GM19238 (cell line): ENCODE data around the gene TMEM242.

Experiments used
- DNase-seq: peaks from one replicate; pipeline ENCODE4 v3.0.0; 2011; ENCODE audit warnings: low spot score; ENCODE audit not compliant: insufficient read length

Gene TMEM242

DNA sequence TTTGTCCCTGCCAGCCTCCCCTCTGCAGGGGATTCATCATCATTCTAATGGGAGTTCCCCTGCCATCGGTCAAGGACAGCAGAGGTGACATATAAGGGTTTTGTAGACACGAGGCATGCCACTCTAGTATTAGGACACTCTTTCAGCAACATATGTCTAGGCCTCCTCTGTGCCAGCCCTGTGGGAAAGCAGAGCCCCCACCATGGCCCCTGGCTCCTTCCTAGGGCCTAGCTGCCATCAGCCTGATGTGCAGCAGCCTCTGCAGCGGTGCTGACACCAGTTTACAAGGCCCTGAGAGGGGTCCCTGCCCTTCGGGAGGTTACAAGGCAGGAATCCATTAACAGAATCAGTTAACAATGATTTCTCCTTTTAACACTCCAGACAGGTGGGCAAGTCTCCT is 32.5 kb downstream of the TMEM242 start:
- no peak for DNase-seq

DNA sequence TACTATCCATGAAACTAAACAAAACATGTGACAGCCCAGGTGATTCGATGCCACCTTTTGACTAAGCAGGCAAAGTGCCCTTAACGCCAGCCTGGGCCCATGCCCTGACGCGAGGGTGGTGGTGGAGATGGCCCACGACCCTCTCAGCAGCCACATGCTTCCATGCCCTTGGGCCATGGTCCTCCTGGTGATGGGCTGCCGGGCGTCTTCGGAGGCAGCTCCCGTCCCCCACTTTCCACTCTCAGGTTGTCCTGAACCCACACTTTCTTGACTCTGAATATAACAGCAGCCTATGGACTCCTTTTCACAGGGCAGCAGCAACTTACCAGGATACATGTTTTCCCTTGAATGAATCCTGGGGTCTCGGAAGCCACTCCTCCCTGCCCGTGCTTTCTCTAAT is 33.6 kb downstream of the TMEM242 start:
- DNase-seq = no peak

GRCh38 chr6:157288575-157288974 is 34.7 kb downstream of the TMEM242 start:
- DNase-seq = no peak

DNA sequence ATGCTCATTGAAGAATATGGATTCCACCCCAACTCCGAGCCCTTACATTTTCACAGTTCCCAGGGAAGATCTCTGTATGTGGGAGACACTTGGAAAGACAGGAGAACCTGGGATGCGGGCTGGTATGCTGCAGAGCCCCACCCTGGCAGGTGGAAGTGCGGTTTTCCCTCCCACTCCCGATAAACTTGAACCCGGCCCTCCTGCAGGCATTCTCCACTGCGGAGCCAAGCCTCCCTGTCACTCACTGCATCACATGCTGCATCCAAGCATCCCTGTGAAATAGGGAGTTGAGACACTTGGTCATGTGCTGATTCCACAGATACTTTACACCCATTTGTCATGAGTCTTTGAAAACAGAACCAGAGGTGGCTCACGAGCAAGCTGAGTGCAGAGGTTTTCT is 35.4 kb downstream of the TMEM242 start:
- no peak for DNase-seq

DNA sequence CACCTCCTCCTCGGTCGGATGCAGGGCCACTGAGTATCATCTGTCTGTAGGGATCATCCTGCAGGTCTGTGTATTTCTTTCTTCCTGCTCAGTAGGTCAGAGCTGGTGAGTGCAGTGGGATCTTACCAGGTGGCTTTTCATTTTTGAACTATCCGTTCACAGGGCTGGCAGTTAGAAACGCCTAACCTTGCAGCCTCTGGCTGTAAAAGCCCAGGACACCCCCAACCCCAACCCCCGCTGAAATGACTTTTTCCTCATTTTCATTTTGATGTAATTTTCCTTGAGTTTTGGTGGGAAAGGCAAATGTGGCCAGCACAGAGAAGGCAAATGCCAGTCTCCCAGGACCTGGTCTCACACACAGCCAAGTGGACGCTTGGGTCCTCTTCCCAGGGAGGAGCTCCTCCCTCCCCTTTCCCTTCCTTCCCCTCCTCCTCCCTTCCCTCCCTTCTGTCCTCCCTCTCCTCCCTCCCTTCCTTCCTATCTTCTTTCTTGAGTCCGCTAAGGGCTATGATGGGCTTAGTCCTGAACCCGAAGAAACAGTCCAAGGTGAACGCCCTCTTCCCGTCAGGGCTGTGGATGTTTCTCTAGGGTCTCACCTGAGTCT is 36.0 kb downstream of the TMEM242 start:
- no peak for DNase-seq

DNA sequence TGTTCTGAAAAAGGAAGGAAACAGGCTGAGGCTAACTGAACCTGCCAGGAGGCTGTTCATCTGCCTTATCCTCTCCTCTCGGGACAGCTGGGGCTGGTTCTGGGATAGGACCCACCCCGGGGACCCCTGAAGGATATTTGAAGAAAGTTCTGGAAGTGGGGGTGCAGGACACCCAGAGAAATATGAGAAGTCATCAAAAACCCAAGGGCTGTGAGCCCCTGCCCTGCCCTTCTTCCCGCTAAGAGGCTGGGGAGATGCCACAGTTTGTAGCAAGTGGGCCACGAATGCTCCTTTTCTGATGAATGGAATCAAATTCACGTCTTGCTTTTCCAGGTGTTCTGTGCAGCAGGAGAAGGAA is 37.9 kb downstream of the TMEM242 start:
- DNase-seq = no peak

DNA sequence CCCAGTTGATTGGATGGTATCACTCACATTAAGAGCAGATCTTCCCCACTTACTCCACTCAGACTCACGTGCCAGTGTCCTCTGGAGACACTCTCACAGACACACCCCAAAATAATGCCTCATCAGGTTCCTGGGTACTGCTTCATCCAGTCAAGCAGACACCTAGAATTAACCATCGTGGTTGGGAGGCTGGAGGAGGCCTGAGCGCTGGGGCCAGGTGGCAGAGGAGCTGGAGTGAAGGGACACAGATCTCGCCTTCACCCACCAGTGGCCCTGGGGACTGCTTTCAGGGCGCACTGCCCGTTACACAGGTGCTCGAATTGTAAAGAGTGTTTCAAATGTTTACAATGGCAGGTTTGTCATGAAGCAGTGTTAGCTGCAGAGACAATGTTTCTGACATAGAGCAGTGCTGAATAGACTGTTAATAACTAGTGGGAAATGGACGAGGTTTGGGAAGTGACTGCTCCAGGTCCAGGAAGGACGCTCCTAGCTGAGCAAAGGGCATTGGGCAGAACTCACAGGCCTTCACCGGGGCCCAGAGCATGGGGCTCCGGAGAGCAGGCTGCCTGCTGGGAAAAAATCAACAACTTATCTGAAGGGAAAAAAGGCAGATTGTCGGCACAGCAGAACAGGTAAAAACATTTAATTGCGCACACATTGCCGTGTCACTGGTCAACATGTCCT is 38.4 kb downstream of the TMEM242 start:
- no peak for DNase-seq

DNA sequence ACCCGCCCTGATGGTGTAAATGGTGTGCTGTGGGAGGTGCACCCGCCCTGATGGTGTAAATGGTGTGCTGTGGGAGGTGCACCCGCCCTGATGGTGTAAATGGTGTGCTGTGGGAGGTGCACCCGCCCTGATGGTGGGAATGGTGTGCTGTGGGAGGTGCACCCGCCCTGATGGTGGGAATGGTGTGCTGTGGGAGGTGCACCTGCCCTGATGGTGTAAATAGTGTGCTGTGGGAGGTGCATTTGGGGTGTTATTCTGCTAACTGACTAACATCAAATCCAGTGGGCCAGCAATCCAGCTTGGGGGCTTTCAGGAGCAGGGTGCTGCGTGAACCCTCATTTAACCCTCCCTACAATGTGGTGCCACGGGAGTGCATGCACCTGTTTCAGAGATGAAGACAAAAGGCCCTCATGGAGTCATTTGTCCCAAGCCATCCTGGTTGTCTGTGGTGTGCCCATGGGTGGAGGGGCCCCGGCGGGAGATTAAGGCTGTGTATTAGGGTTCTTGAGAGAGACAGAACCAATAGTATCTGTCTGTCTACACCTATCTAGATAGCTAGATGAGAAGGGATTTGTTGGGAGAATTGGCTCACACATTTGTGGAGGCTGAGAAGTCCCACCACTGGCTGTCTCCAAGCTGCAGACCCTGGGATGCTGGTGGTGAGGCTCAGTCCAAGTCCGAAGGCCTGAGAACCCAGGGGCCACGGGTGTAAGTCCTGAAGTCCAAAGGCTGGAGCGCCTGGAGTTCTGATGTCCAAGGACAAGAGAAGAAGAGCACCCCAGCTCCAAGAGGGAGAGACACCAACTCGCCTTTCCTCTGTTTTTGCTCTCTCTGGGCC is 39.2 kb downstream of the TMEM242 start:
- DNase-seq = no peak

GRCh38 chr6:157283330-157283898 is 39.9 kb downstream of the TMEM242 start:
- no peak for DNase-seq

- no peak for DNase-seq
Measured at GRCh38 chr6:157282284-157282683, 41.0 kb downstream of the TMEM242 start.

DNA sequence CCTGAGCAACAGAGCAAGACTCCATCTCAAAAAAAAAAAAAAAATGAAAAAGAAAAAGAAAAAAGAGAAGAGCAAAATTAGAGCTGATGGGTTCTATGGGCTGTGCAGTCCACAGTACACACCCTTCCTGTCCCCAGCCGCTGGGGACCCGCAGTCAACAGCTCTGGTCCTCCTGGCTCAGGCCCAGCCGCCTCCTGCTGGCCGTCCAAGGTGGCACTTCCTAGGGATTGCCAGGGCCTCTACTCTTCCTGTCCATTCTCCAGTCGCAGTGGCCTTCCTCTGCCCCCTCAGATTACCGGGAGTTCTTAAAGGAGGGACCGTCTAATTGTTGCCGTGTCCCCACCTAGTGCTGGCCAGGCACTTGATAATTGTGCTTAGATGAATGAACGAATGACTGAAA is 41.7 kb downstream of the TMEM242 start:
- no peak for DNase-seq

GRCh38 chr6:157280947-157281346 is 42.4 kb downstream of the TMEM242 start:
- DNase-seq = no peak

GRCh38 chr6:157280157-157280556 is 43.2 kb downstream of the TMEM242 start:
- no peak for DNase-seq

- DNase-seq = no peak
Measured at GRCh38 chr6:157278171-157278570, 45.1 kb downstream of the TMEM242 start.

DNA sequence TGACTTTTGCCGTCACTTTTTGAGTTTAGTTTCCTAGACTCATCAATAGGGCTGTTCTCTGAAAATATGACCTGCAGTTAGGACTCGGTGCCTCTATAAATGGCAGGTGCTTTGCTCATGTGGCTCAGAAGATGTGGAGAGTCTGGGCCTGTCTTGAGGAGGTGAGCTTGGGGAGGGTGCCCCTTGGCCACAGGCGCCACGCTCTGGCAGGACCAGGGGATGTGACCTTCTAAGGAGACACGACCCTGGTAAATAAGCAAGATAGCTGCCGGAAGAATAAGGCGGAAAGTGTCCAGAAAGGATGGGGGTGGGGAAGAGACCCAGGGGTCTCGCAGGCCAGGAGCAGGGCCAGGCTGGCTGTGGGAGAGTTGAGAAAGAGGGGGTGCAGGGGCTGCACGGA is 46.6 kb downstream of the TMEM242 start:
- DNase-seq = no peak

GRCh38 chr6:157276134-157276532 is 47.2 kb downstream of the TMEM242 start:
- no peak for DNase-seq

DNA sequence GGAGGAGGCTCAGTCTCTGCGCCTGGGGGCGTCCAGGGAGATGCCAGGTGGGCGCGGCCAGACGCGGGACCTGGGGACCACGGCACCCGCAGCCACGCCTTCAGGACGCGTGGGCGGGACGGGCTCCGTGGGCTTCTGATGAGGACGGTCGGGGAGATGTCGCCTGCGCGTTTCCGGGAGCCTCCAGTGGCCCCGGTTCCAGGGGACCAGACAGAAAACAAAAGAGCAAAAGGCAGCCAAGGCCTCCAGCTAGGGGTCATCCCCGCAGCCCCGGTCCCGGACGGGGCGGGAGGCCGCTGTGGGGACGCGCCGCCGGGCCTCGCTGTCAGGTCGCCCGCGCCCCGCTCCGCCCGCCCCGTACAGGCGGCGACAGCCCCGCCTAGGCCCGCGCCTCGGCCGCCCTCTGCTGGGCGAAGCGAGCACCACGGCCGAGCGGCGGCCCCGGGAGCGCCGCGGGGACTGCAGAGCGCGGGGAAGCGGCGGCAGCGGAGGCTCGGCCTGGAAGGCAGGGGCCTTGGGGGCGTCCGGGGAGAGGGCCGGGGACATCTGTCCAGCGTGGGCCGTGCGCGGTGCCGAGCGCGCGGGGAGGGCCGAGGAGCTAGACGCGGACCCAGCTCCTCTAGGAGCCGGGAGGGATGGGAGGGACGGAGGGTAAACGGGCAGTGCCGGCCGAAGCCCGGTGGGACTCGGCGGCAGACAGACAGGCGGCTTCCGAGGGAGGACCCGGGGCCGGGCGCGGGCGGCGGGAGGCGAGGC is 48.7 kb downstream of the TMEM242 start:
- DNase-seq = peak; percentile 89

DNA sequence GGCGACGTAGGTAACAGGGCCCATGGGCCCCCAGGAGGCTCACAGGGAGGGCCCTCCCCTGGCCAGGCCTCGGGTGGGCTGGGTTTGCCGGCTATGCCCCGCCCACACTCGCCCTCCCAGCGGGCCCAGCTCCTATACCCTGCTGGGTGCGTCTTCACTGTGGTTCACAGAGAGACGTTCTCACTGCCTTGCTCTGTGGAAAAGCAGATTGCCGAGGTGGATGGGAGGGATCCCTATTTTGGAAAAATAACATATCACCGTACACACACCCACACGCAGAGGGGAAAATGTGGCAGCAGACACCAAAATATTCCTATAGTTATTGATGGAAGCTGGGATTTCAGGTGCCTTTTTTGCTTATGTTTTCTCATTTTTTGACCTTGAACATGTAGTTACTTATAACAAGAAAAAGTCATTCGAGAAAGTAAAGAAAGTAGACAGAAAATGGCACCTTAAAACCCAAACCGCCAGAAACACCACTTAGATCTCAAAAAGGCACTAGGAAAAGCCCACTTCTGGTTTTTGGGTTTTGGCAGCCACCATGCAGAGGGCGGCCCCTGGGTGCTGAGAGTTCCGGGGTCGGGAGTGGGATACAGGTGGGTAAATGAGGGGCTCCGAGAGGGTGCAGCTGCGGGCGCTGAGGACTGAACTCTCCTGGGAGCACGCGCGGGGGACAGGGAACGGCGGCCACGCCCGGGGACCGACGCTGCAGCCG is 49.4 kb downstream of the TMEM242 start:
- peak; percentile 56 for DNase-seq

DNA sequence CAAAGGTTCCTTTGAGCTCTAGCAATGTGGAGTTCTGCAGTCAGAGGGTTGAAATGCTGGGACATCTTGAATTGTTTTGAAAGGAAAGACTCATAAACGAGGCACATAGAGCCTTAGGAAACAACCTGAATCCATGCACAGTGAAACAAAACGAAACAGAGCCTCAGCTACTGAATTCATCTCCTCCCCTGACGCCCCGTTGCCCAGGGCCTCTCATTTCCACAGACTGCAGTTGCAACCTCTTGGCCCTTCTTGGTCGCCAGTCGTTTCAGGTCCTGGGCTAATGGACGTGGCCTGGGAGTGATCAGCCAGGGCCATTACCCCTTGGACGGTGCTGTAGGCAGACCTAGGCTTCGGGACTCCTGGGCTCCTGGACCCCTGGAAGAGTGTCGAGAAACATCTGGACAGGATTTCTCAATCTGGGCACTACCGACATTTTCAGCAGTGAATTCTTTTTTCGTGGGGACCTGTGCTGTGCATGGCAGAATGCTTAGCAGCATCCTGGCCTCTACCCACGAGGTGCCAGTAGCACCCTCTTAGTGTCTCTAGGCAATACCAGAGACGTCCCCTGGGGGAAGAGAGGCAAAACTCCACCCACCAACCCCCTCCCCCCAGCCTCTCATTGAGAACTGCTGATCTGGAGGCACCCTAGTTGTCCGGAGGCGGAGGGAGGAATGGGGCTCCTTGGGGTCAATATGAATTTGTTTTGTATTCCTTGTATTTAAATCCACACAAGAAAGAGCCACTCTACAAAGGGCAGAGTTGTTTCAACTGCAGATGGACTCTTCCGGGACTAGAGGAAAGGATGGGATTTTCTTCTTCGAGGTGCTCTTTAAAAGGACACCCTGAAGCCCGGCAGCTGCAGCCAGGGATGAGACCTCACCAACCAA is 50.2 kb downstream of the TMEM242 start:
- no peak for DNase-seq

DNA sequence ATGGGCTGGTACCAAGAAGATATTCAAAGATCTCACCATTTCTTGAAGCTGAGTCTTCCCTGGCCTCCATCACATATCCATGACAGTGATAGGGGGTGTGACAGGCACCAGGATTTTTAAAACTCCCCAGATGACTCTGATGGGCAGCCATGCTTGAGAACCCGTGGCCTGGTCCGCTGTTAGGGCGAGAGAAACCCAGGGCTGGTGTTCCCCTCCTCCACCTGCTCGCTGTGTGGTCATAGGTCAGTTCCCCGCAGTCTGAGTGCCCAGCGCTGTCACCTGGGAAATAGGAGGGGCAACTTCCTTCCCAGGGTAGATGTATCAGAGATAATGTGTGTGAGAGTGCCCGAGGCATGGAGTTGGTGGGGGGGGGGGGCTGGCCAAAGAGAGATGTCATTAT is 50.9 kb downstream of the TMEM242 start:
- DNase-seq = no peak
